GM20000 (cell line): Measurements from ENCODE around the gene NFKBIZ.

Experiments
- DNase-seq: peaks from one replicate; pipeline ENCODE4 v3.0.0; 2012; ENCODE audit warnings: low spot score
- CTCF ChIP-seq: IDR thresholded peaks from 2 replicates; pipeline ENCODE4 v1.5.1; 2012; ENCODE audit warnings: mild to moderate bottlenecking, control low read depth; ENCODE audit errors: extremely low read depth, missing control alignments

NFKBIZ gene

DNA sequence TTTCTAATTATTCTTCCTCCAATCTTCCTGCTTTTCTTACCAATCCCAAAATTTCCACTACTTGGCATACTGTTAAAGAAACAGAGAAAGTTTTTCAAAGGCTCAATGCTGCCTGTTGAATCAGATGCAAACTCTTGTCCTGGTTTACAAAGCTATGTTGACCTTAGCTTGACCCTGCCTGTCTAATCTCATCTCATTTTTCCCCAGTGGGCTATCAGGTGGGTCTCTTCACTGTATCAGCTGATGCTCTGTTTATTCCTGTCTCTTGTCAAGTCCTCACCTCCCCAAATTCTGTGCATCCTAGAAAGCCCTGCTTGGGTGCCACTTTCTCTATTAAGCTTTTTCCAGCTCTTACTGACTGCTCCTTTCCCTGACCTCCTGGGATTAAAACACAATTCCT is 18.2 kb downstream of the NFKBIZ start:
- no peak for DNase-seq
- no peak for TF ChIP-seq CTCF

- no peak for TF ChIP-seq CTCF
- DNase-seq, result no peak
These were observed 18.7 kb downstream of the NFKBIZ start for GRCh38 chr3:101867996-101868395.

DNA sequence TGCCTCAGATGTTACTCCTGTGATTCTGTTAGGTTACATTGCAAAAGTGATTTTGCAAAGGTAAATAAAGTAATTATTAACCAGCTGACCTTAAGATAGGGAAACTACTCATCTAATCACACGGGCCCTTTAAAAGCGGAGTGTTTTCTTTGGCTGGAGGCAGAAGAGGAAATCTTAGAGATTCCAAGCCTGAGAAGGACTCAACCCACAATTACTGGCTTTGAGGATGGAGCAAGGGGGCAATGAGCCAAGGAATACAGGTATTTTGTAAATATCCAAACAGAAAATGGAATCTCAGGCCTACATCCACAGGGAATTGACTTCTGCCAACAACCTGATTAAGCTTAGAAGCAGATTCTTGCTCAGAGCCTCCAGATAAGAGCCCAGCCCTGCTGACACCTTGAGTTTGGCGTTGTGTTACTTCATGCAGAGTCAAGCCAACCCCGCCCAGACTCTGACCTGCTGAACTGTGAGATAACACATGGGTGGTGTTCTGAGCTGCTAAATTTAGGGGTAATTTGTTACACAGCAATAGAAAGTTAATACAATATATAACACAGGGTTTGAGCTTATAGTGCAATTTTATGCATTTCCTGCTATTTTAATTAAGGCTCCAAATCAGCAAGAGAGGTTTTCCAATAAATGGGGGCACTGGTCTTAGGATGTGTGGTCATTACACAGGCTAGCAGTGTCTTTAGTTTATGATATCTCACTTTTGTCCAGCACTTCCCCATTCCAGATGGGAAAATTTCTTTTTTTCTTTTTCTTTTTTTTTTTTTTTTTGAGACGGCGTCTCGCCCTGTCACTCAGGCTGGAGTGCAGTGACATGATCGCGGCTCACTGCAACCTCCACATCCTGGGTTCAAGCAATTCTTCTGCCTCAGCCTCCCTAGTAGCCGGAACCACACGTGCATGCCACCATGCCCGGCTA is 19.5 kb downstream of the NFKBIZ start:
- TF ChIP-seq CTCF, result no peak
- DNase-seq, result no peak

DNA sequence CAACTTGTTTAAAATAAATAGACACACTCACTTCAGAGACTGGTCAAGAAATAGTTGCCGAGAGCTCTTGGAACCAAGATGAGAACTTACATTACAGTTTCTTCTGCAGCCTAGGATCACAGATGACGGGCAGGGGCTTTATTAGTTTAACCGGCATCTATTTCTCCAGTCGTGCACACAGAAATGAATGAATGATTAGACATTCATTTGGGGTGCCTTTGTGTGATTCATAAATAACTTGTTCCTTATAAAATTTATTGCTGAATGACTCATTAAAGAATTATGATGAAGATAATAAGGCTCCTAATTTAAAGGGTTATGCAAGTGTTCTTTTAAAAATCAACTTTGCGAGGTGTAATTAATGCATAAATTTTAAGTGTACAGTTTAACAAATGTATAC is 20.8 kb downstream of the NFKBIZ start:
- no peak for TF ChIP-seq CTCF
- DNase-seq, result no peak

DNA sequence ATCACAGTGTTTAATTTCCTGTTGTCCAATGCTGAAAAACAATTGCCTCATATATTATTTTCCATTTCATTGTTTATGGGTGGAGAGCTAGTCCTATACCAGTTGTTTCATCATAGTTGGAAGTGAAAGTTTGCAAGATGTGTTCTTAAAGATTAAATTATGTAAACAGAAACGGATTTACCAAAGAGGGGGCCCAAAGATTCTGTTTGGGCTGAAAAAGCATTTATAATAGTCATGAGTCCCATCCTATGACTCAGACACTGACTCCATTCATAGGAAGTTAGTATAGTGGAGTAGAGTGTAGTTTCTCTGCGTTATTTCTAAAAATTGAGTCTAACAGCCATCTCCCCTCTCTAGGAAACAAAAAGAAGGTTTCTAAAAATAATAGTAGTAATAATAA is 24.3 kb downstream of the NFKBIZ start:
- no peak for TF ChIP-seq CTCF
- DNase-seq, result no peak

DNA sequence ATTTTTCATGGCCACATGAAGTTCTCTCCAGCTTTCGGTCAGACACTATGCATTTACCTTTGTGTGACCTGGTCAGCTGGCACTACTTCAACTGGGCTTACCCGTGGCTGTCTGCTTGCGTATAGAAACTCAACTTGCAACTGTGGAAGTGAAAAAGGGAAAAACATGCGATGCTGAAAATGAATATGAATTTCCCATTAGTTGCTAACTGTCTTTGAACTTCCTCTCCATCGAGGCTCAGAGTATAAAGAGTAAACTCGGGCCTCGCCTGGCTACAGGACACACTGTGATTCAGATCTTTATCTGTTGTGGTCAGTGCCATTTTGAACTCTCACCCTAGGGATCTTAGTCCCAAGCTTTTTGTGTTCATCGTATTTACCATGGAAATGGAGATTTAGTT is 26.8 kb downstream of the NFKBIZ start:
- TF ChIP-seq CTCF, result no peak
- DNase-seq, result no peak

GRCh38 chr3:101878589-101878988 is 29.3 kb downstream of the NFKBIZ start:
- no peak for TF ChIP-seq CTCF
- no peak for DNase-seq
